VCaP (cell line): Measurements from ENCODE around the gene FOXP4.

ENCODE experiments used
- H3K27ac ChIP-seq: fragments of 450-650 bp; 2 replicates; pipeline ENCODE4 v1.5.1; 2017
- TF ChIP-seq, protein P1 (sequence below): fragments of 450-650 bp; conservative IDR thresholded peaks from 2 replicates; pipeline ENCODE4 v1.5.1; 2017; ENCODE audit warnings: mild to moderate bottlenecking, moderate library complexity

The FOXP4 gene

DNA sequence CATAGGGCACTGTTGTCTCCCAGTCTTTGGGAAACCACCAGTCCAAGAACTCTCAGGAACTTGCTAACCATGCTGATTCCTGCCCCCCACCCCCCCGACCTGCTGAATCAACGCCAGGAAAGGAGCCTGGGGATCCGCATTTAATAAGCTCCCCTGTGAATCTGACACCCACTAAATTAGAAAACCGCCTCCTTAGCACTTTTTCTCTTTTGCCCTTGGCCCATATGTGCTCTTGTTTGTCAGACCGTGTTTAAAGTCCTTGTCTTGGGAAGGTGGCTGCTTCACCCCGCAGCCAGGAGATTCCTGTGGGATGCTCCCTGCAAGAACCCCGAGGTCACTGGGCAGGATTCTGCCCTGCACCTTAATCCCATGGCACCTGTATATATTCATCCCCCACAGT lies 15.7 kb upstream of the FOXP4 start:
- TF ChIP-seq, protein P1, sequence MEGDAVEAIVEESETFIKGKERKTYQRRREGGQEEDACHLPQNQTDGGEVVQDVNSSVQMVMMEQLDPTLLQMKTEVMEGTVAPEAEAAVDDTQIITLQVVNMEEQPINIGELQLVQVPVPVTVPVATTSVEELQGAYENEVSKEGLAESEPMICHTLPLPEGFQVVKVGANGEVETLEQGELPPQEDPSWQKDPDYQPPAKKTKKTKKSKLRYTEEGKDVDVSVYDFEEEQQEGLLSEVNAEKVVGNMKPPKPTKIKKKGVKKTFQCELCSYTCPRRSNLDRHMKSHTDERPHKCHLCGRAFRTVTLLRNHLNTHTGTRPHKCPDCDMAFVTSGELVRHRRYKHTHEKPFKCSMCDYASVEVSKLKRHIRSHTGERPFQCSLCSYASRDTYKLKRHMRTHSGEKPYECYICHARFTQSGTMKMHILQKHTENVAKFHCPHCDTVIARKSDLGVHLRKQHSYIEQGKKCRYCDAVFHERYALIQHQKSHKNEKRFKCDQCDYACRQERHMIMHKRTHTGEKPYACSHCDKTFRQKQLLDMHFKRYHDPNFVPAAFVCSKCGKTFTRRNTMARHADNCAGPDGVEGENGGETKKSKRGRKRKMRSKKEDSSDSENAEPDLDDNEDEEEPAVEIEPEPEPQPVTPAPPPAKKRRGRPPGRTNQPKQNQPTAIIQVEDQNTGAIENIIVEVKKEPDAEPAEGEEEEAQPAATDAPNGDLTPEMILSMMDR = no peak
- no peak overlapping the region for H3K27ac ChIP-seq

DNA sequence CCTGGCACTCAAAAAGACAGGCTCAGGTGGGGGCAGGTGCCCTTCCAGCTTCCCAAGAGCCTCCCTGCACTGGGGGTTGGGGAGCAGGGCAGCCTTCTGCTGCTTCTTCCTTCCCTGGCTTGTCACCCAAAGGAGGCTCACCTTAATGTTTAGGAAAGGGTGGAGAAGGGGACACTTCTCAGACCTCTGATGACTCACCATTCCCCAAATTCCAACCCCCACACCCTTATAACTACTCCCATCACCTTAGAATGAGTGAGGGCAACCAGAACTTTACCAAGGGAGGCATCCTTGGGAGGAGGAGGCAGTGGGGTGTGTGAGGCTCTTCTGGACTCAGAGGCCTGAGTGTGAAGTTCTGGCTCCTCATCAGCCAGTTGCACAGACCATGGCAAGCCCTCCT lies 15.2 kb upstream of the FOXP4 start:
- no peak overlapping the region for H3K27ac ChIP-seq
- TF ChIP-seq, protein P1 = no peak

- TF ChIP-seq, protein P1 = no peak
- H3K27ac ChIP-seq = no peak overlapping the region
These were observed 14.3 kb upstream of the FOXP4 start for GRCh38 chr6:41531591-41532582.

GRCh38 chr6:41535766-41536165 lies 10.4 kb upstream of the FOXP4 start:
- TF ChIP-seq, protein P1 = no peak
- H3K27ac ChIP-seq = peak overlapping the region; percentile 92

GRCh38 chr6:41536795-41537758 lies 9.1 kb upstream of the FOXP4 start:
- H3K27ac ChIP-seq = peak overlapping the region; percentile 92
- TF ChIP-seq, protein P1 = no peak

GRCh38 chr6:41538556-41539182 lies 7.5 kb upstream of the FOXP4 start:
- H3K27ac ChIP-seq = peak overlapping the region; percentile 92
- TF ChIP-seq, protein P1 = no peak
